HUES64 (cell line): Measurements from ENCODE around the gene TEX13D.

ENCODE experiments used
- H3K27ac ChIP-seq: 2 replicates; pipeline ENCODE4 v1.7.0; 2013; ENCODE audit warnings: low read depth, low read length, inconsistent platforms
- H3K27me3 ChIP-seq: 2 replicates; pipeline ENCODE4 v1.6.1; 2013; ENCODE audit warnings: mild to moderate bottlenecking, low read length; ENCODE audit not compliant: insufficient read depth
- H3K36me3 ChIP-seq: 2 replicates; pipeline ENCODE4 v1.6.1; 2013; ENCODE audit warnings: mild to moderate bottlenecking, low read length; ENCODE audit not compliant: insufficient read depth
- H3K4me1 ChIP-seq: 2 replicates; pipeline ENCODE4 v1.6.1; 2013; ENCODE audit warnings: mild to moderate bottlenecking, low read length, moderate library complexity; ENCODE audit not compliant: insufficient read depth
- H3K4me3 ChIP-seq: 2 replicates; pipeline ENCODE4 v1.5.1; 2013; ENCODE audit warnings: mild to moderate bottlenecking, low read length, moderate library complexity
- H3K9ac ChIP-seq: 2 replicates; pipeline ENCODE4 v1.6.1; 2013; ENCODE audit warnings: mild to moderate bottlenecking, low read depth, low read length
- H3K9me3 ChIP-seq: 2 replicates; pipeline ENCODE4 v1.6.1; 2013; ENCODE audit warnings: low read depth, low read length; ENCODE audit not compliant: insufficient read depth
- WGBS: fragments of 150-250, 120-280 bp; methylation state at CpG from one replicate; pipeline ENCODE4 v1.1.7; 2013; ENCODE audit warnings: missing lambda C conversion rate; 5-methylcytosine and 5-hydroxymethylcytosine counted together

The TEX13D gene

DNA sequence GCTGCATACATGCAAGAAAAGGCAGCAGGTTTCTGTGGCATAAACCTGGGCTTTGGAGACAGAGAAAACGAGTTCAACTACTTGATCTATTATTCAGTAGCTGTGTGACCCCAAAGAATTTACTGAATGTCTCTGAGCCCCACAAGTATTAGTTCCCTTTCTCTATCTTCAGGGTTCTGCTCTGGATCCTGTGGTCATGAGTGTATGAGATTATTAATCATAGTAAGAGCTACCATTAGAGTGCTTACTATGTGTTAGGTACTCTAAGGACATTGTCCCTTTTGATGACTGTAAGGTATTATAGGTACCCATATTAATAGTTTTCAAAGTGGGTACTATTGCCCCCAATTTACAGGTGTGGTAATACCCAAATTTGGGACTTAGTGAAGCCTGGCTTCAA lies 5.5 kb downstream of the TEX13D start:
- Histone ChIP-seq H3K27ac (no peak overlapping the region), H3K27me3 (no peaks in the 10 kb centered on the region), H3K4me3 (no peak overlapping the region), H3K9ac (no peak overlapping the region), H3K9me3 (no peaks in the 10 kb centered on the region), H3K4me1 (no peaks in the 10 kb centered on the region), H3K36me3 (no peaks in the 10 kb centered on the region)
- 93% methylated on average over 1 of the region's 1 CpG for WGBS

DNA sequence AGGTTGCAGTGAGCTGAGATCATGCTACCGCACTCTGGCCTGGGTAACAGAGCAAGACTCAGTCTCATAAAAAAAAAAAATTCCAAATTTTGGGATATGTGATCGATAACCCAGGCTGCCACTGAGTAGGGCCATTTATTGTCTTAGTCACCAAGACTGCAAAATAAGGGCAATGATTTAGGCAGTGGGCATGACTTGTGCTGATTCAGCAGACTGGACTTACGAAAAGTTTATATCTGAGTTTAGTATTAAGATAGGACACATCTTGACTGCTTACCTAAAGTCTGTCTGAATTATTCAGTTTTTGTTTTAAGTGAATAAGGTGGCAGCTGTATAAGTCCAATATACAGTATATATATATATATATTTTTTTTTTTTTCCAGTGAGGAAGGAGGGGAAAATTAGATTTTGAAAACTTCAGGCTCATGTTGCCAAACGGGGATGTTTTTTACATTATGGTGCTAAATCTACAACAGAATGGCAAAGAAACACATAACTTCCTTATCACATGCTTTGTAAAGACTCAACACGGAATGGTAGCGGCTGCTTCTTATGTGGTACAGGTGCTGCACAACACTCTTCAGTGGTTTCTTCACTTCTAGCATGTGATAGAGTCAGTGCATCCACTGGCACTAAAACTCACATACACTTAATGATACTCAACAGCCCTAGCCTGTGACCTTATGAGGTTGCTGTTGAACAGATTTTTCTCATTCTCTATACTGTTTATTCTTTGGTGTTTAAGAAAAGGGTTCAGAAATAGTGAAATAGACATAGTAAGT lies 6.5 kb downstream of the TEX13D start:
- no peaks in the 10 kb centered on the region for H3K27me3 ChIP-seq
- H3K4me3 ChIP-seq: no peak overlapping the region
- 97% methylated on average over 5 of the region's 6 CpGs for WGBS
- no peaks in the 10 kb centered on the region for H3K36me3 ChIP-seq
- no peak overlapping the region for H3K9ac ChIP-seq
- H3K27ac ChIP-seq: no peak overlapping the region
- H3K4me1 ChIP-seq: no peaks in the 10 kb centered on the region
- H3K9me3 ChIP-seq: no peaks in the 10 kb centered on the region

DNA sequence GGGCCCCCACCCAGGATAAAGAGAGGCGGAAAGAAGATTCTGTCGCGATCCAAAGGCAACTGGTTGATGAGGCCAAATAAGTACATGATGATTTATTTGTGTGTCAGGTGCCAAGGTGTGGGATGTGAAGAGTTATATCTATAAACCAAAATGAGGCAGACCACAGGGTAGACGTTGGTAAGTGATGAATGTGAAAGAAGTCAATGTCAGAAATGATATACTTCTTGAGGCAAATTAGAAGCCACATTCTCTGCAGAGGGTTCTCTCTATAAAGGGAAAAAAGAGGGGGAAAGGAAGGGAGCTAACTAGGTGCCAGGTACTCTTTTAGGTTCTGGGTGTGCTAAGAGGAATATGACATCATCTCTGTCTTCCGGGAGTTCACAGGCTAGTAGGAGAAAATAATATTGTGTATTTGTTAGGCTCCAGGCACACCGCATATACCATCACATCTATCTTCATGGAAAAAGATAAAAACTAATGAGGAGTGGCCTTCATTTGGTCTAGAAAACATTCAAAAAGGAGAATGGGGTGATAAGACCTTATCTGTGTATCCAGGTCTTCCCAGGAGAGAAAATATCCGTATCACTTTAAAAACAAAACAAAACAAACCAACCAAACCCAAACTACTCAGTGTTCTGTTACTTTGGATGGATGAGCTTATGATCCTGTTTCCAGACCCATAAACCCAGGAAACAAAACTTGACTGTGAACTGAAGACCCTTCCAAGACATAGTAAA lies 9.1 kb downstream of the TEX13D start:
- no peak overlapping the region for H3K27ac ChIP-seq
- no peaks in the 10 kb centered on the region for H3K4me1 ChIP-seq
- H3K4me3 ChIP-seq: no peak overlapping the region
- H3K9me3 ChIP-seq: no peaks in the 10 kb centered on the region
- 62% methylated on average over 4 of the region's 7 CpGs for WGBS
- no peaks in the 10 kb centered on the region for H3K36me3 ChIP-seq
- no peak overlapping the region for H3K9ac ChIP-seq
- H3K27me3 ChIP-seq: no peaks in the 10 kb centered on the region

DNA sequence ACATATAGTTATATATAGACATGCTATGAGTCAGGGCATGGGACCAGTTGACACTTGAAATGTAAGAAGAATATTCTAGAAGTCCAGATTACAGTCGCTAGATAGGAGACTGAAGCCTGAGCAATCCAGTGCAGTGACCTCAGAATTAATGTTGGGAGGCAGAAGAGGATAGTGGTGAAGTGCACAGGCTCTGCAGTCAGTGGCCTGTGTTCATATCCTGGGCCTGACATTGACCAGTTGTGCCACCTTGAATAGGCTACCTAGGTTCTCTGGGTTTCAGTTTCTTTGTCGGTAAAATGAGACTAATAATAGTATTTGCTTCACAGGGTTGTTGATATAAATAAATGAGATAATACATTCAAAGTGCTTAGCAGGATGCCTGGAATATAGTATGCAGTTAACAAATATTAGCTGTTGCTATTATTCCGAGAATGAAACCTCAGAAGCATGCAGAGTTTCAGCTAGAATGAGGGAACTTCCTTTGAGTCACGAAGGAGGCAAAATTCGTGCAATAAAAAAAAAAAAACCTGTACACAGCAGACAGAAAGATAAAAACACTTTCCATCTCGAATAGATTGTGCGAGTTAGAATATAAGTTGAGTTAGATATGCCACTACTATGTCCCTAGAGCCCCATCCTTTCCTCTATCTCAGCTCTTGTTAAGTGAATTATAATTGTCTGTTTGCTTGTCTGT lies 9.9 kb downstream of the TEX13D start:
- Histone ChIP-seq H3K9me3 (no peaks in the 10 kb centered on the region), H3K27me3 (no peaks in the 10 kb centered on the region), H3K4me3 (no peak overlapping the region), H3K9ac (no peak overlapping the region), H3K4me1 (peaks cover under 1% of the 10 kb centered on the region; the same call in 1 of the 2 replicates), H3K36me3 (no peaks in the 10 kb centered on the region), H3K27ac (no peak overlapping the region)
- 94% methylated on average over 5 of the region's 7 CpGs for WGBS

DNA sequence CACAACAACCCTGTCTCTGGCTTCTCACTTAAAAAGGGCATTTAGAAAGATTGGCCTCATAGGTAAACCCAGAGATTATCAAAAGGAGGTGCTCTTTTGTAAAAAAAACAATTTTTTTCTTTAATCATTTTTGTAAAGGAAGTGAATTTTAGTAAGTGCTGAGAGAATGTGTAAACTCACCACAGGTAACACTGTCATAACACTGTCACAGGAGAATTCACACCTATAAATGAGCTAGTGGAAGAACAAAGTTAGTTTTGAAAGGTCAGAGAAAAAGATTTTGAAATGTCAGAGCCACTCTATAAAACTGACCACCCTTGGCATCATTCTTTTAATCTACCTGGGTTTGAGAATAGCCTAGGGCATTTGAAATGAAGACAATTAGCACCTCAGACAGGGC lies 10.6 kb downstream of the TEX13D start:
- Histone ChIP-seq H3K4me3 (no peak overlapping the region), H3K36me3 (no peaks in the 10 kb centered on the region), H3K27me3 (no peaks in the 10 kb centered on the region), H3K9ac (no peak overlapping the region), H3K9me3 (no peaks in the 10 kb centered on the region), H3K4me1 (peaks cover 3% of the 10 kb centered on the region; the same call in 1 of the 2 replicates), H3K27ac (no peak overlapping the region)

DNA sequence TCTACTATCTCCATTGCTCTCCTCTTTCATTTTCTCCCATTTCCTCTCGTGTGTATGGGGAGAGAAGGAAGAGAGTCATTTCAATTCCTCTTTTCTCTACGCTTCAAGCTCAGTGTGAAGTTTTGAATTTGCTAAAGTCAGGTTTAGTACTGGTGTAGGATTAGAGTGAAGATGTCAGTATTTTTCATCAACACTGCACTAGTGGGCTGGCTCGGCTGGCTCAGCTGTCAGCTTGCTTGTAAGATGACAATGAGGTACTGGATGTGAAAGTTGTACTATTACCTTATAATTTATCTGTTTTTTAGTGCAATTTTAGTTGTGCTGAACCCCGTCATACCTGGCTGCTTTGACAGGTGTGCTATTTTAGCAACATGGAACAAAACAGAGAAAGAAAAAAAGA lies 11.8 kb downstream of the TEX13D start:
- Histone ChIP-seq H3K27ac (no peak overlapping the region), H3K4me1 (peaks cover 3% of the 10 kb centered on the region; the same call in 1 of the 2 replicates), H3K36me3 (no peaks in the 10 kb centered on the region), H3K4me3 (no peak overlapping the region), H3K27me3 (no peaks in the 10 kb centered on the region), H3K9me3 (no peaks in the 10 kb centered on the region), H3K9ac (no peak overlapping the region)
- 100% methylated on average over 2 of the region's 4 CpGs for WGBS

DNA sequence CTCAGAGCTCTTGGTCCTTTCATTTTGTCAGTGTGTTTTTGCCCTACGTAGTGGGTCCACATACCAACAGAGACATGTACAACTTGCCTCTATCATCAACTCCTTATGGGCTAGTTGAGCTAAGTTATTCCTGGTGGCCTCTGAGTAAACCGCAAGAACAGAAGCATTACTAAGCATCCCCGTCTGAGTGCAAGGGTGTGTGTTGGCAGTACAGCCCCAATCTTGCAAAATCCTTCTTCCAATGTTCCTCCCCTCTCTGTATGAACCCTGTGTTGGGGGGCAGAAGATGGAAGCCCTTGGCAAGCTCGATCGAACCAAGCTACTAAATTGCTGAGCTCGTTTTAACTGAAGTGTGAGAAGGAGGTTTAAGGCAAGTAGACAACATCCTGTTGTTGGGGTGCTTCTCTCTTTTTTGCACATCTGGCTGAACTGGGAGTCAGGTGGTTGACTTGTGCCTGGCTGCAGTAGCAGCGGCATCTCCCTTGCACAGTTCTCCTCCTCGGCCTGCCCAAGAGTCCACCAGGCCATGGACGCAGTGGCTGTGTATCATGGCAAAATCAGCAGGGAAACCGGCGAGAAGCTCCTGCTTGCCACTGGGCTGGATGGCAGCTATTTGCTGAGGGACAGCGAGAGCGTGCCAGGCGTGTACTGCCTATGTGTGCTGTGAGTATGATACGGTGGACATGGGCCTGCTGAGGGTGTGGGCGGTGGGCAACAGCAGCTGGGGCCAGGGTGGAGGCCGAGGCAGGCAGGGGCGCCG lies 13.8 kb downstream of the TEX13D start, which contains the start of gene SH2D1A:
Gene SH2D1A (plus strand): TSS at position 447 of the 760 bp plus-strand sequence. CDS start 80 bp downstream, at position 527.
- H3K27me3 ChIP-seq: no peaks in the 10 kb centered on the region
- WGBS: 89% methylated on average over 18 of the region's 19 CpGs
- no peak within 1 kb of the TSS for H3K27ac ChIP-seq
- H3K9ac ChIP-seq: no peak within 1 kb of the TSS
- peaks cover 3% of the 10 kb centered on the region; the same call in 1 of the 2 replicates for H3K4me1 ChIP-seq
- no peaks in the 10 kb centered on the region for H3K9me3 ChIP-seq
- H3K4me3 ChIP-seq: no peak within 1 kb of the TSS
- no peaks in the 10 kb centered on the region for H3K36me3 ChIP-seq

DNA sequence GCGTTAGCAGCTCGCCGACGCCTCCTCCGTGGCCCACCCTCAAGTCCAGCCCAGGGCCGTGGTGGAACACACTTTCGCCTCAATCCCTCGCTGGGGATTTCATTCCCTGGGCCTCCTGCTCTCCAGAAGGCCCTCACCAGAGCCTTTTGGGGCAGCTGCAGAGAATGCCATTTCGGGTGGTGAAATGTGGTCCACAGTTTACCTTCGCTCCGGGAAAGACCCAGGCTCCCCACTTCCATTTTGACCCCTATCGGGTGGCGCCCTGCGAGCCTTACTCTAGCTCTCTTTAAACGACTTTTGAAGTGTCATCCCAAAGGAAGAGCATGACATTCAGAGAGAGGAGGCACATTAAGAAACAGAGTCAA lies 14.4 kb downstream of the TEX13D start:
- peaks cover 3% of the 10 kb centered on the region; the same call in 1 of the 2 replicates for H3K4me1 ChIP-seq
- WGBS: 92% methylated on average over 15 of the region's 15 CpGs
- H3K27me3 ChIP-seq: no peaks in the 10 kb centered on the region

DNA sequence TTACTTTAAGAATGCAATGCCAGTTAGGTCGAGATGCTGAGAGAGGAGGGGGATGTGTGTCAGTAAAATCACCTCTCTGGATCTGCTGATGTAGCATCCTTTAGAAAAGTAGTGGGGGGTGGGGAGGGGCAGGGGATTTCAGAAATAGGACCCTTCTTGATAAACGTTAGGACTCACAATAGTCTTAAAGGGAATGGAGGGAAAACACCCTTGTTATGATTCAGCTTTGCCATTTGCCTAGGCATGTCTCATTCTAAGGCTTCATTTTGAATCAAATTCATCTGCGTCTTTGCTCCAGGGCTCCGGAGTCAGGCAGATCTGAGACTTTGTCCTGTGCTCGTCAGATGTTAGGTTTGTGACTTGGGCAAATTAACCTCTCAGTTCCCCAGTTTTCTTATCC lies 14.8 kb downstream of the TEX13D start:
- 74% methylated on average over 4 of the region's 5 CpGs for WGBS
- no peak overlapping the region for H3K4me3 ChIP-seq
- H3K27ac ChIP-seq: no peak overlapping the region
- no peak overlapping the region for H3K9ac ChIP-seq
- H3K36me3 ChIP-seq: no peaks in the 10 kb centered on the region
- H3K27me3 ChIP-seq: no peaks in the 10 kb centered on the region
- peaks cover 3% of the 10 kb centered on the region; the same call in 1 of the 2 replicates for H3K4me1 ChIP-seq
- H3K9me3 ChIP-seq: no peaks in the 10 kb centered on the region

More for the DNA sequence above, 14.4 kb downstream of the TEX13D start:
- no peak overlapping the region for H3K9ac ChIP-seq
- no peak overlapping the region for H3K4me3 ChIP-seq
- no peaks in the 10 kb centered on the region for H3K36me3 ChIP-seq
- no peaks in the 10 kb centered on the region for H3K9me3 ChIP-seq
- no peak overlapping the region for H3K27ac ChIP-seq

DNA sequence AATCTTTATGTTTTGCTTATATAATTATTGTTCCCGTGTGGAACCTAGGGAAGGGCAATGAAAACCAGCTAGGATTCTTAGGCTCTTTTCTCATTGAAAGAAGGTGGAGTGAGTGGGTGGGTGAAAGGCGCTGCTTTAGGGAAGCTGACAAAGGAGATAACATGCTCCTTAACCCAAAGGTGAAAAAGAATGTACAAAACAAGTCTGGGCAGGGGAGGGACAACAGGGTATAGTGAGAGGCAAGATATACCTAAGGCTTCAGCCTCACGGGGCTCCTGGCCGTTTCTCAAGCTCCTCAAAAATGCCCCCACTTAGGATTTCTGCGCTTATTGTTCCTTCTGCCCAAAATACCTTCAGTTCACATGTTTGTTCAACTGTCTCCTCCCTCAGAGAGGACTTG lies 15.7 kb downstream of the TEX13D start:
- no peaks in the 10 kb centered on the region for H3K9me3 ChIP-seq
- no peak overlapping the region for H3K4me3 ChIP-seq
- H3K36me3 ChIP-seq: no peaks in the 10 kb centered on the region
- H3K27ac ChIP-seq: no peak overlapping the region
- WGBS: 75% methylated on average over 5 of the region's 5 CpGs
- H3K4me1 ChIP-seq: peaks cover 3% of the 10 kb centered on the region; the same call in 1 of the 2 replicates
- no peaks in the 10 kb centered on the region for H3K27me3 ChIP-seq
- no peak overlapping the region for H3K9ac ChIP-seq
